Muscle layer of duodenum (tissue), 2 donors: Measurements from ENCODE around the gene THOC6.
"Not testable (repeated sequence)": the region's sequence is repeated elsewhere in the genome, so short reads cannot be mapped to it uniquely, and the experiment has no call there.

ENCODE experiments used
- H3K27ac ChIP-seq: one replicate; pipeline ENCODE4 v1.7.0; 2013; ENCODE audit warnings: mild to moderate bottlenecking, low read length
- H3K27me3 ChIP-seq: one replicate; pipeline ENCODE4 v1.7.0; 2013; ENCODE audit warnings: low read depth, mild to moderate bottlenecking, control low read depth, low read length
- H3K36me3 ChIP-seq, 2 donors: one replicate each; pipeline ENCODE4 v1.7.0; 2013; ENCODE audit warnings: low read length in 2 of 2, control low read depth in 1 of 2, mild to moderate bottlenecking in 1 of 2; ENCODE audit not compliant: insufficient read depth in 2 of 2, control insufficient read depth in 1 of 2
- H3K4me1 ChIP-seq, 2 donors: one replicate each; pipeline ENCODE4 v1.7.0; 2013; ENCODE audit warnings: low read length in 2 of 2, mild to moderate bottlenecking in 2 of 2, control low read depth in 1 of 2, moderate library complexity in 1 of 2; ENCODE audit not compliant: insufficient read depth in 2 of 2, control insufficient read depth in 1 of 2
- H3K4me3 ChIP-seq, 2 donors: one replicate each; pipeline ENCODE4 v1.7.0; 2013; ENCODE audit warnings: low read length in 2 of 2, low read depth in 1 of 2, mild to moderate bottlenecking in 1 of 2
- H3K9me3 ChIP-seq, 2 donors: one replicate each; pipeline ENCODE4 v1.7.0; 2013; ENCODE audit warnings: low read length in 2 of 2, control low read depth in 1 of 2, mild to moderate bottlenecking in 1 of 2; ENCODE audit not compliant: control insufficient read depth in 1 of 2
- donor health status: healthy.

The THOC6 gene

GRCh38 chr16:3059041-3059722 is 35.3 kb downstream of the THOC6 start:
- Histone ChIP-seq H3K4me1 (peaks cover 0 to 20% of the 10 kb centered on the region in 2 donors), H3K36me3 (no peaks in the 10 kb centered on the region), H3K4me3 (peak overlapping the region; percentile 50 to 79), H3K27ac (peak overlapping the region; percentile 80), H3K9me3 (no peaks in the 10 kb centered on the region), H3K27me3 (no peaks in the 10 kb centered on the region)

GRCh38 chr16:3059723-3060242 is 35.9 kb downstream of the THOC6 start:
- no peaks in the 10 kb centered on the region for H3K9me3 ChIP-seq
- peaks cover 0 to 23% of the 10 kb centered on the region in 2 donors for H3K4me1 ChIP-seq
- peak overlapping the region; percentile 80 for H3K27ac ChIP-seq
- peak overlapping the region; percentile 50 to 79 for H3K4me3 ChIP-seq
- H3K36me3 ChIP-seq = no peaks in the 10 kb centered on the region
- no peaks in the 10 kb centered on the region for H3K27me3 ChIP-seq

GRCh38 chr16:3060339-3061127 is 36.7 kb downstream of the THOC6 start:
- Histone ChIP-seq H3K9me3 (no peaks in the 10 kb centered on the region), H3K4me3 (no peak overlapping the region), H3K27ac (no peak overlapping the region), H3K27me3 (no peaks in the 10 kb centered on the region), H3K36me3 (no peaks in the 10 kb centered on the region), H3K4me1 (peaks cover 0 to 22% of the 10 kb centered on the region in 2 donors)

- peaks cover 0 to 22% of the 10 kb centered on the region in 2 donors for H3K4me1 ChIP-seq
- H3K36me3 ChIP-seq = no peaks in the 10 kb centered on the region
- H3K27me3 ChIP-seq = no peaks in the 10 kb centered on the region
- H3K4me3 ChIP-seq = no peak overlapping the region
- H3K9me3 ChIP-seq = no peaks in the 10 kb centered on the region
- no peak overlapping the region for H3K27ac ChIP-seq
Observed at GRCh38 chr16:3062553-3062952, 38.7 kb downstream of the THOC6 start.

GRCh38 chr16:3063625-3064386 is 40.0 kb downstream of the THOC6 start:
- Histone ChIP-seq H3K4me1 (peaks cover 0 to 12% of the 10 kb centered on the region in 2 donors), H3K4me3 (no peak overlapping the region), H3K36me3 (no peaks in the 10 kb centered on the region), H3K27ac (no peak overlapping the region), H3K9me3 (no peaks in the 10 kb centered on the region), H3K27me3 (no peaks in the 10 kb centered on the region)

GRCh38 chr16:3065069-3065741 is 41.4 kb downstream of the THOC6 start, which contains the start of gene IL32:
TSS of gene IL32 (plus strand) at chr16:3065640. CDS start at chr16:3065812, 172 bp downstream.
- peak within 1 kb of the TSS; percentile 87 for H3K27ac ChIP-seq
- no peaks in the 10 kb centered on the region for H3K9me3 ChIP-seq
- H3K36me3 ChIP-seq = no peaks in the 10 kb centered on the region
- no peaks in the 10 kb centered on the region for H3K27me3 ChIP-seq
- peak within 1 kb of the TSS; percentile 48 to 78 for H3K4me3 ChIP-seq
- H3K4me1 ChIP-seq = peaks cover 0 to 6% of the 10 kb centered on the region in 2 donors

GRCh38 chr16:3065742-3066439 is 42.1 kb downstream of the THOC6 start:
- peak overlapping the region; percentile 87 for H3K27ac ChIP-seq
- peaks cover 0 to 6% of the 10 kb centered on the region in 2 donors for H3K4me1 ChIP-seq
- no peaks in the 10 kb centered on the region for H3K27me3 ChIP-seq
- H3K36me3 ChIP-seq = no peaks in the 10 kb centered on the region
- no peaks in the 10 kb centered on the region for H3K9me3 ChIP-seq
- H3K4me3 ChIP-seq = peak overlapping the region; percentile 48 to 78

- no peak overlapping the region for H3K27ac ChIP-seq
- H3K9me3 ChIP-seq = no peaks in the 10 kb centered on the region
- H3K27me3 ChIP-seq = no peaks in the 10 kb centered on the region
- H3K36me3 ChIP-seq = no peaks in the 10 kb centered on the region
- H3K4me1 ChIP-seq = peaks cover 0 to 6% of the 10 kb centered on the region in 2 donors
- peak overlapping the region; percentile 48 to 78 for H3K4me3 ChIP-seq
Observed at GRCh38 chr16:3066440-3066748, 42.6 kb downstream of the THOC6 start.

- no peaks in the 10 kb centered on the region for H3K36me3 ChIP-seq
- H3K27ac ChIP-seq = no peak overlapping the region
- H3K27me3 ChIP-seq = no peaks in the 10 kb centered on the region
- no peaks in the 10 kb centered on the region for H3K9me3 ChIP-seq
- H3K4me3 ChIP-seq = no peak overlapping the region
- peaks cover 0 to 6% of the 10 kb centered on the region in 2 donors for H3K4me1 ChIP-seq
Observed at GRCh38 chr16:3068487-3068886, 44.7 kb downstream of the THOC6 start.

GRCh38 chr16:3069146-3069545 is 45.3 kb downstream of the THOC6 start:
- not testable (repeated sequence) for H3K4me3 ChIP-seq

More at GRCh38 chr16:3069146-3069545, 45.3 kb downstream of the THOC6 start:
- not testable (repeated sequence) for H3K36me3 ChIP-seq, H3K27ac ChIP-seq, H3K27me3 ChIP-seq, H3K4me1 ChIP-seq, H3K9me3 ChIP-seq
